22Rv1 (cell line): ENCODE measurements around the gene PCSK6.
"Not testable (repeated sequence)": the region's sequence is repeated elsewhere in the genome, so short reads cannot be mapped to it uniquely, and the experiment has no call there.

Experiments used
- H3K27ac ChIP-seq: fragments of 450-650 bp; 2 replicates; pipeline ENCODE4 v1.5.1; 2017
- ZFX ChIP-seq: fragments of 450-650 bp; IDR thresholded peaks from 2 replicates; pipeline ENCODE4 v1.6.1; 2017; ENCODE audit warnings: antibody characterized with exemption, borderline replicate concordance
- TF ChIP-seq, protein P1 (sequence below): fragments of 450-650 bp; IDR thresholded peaks from 2 replicates; pipeline ENCODE4 v1.5.1; 2017; ENCODE audit warnings: mild to moderate bottlenecking

Gene PCSK6

DNA sequence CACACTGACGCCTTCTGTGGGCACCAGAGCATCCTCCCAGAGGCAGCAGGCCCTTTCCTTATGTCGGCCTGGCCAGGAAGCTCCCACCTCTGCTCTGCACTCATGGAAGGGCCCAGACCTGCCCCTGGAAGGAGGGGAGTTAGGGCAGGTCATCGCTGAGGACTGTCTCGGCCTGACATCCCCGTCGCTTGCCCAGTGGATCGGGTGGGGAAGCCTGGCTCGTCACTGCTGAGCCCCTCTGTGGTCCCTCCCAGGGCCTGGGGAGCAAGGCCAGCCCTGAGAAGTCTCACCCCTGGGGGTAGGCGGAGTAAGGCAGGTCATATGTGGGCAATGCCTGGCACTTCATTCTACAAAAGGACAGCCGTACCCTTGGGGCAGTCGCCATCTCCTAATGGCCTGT lies 131.6 kb downstream of the PCSK6 start:
- TF ChIP-seq, protein P1, sequence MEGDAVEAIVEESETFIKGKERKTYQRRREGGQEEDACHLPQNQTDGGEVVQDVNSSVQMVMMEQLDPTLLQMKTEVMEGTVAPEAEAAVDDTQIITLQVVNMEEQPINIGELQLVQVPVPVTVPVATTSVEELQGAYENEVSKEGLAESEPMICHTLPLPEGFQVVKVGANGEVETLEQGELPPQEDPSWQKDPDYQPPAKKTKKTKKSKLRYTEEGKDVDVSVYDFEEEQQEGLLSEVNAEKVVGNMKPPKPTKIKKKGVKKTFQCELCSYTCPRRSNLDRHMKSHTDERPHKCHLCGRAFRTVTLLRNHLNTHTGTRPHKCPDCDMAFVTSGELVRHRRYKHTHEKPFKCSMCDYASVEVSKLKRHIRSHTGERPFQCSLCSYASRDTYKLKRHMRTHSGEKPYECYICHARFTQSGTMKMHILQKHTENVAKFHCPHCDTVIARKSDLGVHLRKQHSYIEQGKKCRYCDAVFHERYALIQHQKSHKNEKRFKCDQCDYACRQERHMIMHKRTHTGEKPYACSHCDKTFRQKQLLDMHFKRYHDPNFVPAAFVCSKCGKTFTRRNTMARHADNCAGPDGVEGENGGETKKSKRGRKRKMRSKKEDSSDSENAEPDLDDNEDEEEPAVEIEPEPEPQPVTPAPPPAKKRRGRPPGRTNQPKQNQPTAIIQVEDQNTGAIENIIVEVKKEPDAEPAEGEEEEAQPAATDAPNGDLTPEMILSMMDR: no peak
- no peak for TF ChIP-seq ZFX
- no peak overlapping the region for H3K27ac ChIP-seq

DNA sequence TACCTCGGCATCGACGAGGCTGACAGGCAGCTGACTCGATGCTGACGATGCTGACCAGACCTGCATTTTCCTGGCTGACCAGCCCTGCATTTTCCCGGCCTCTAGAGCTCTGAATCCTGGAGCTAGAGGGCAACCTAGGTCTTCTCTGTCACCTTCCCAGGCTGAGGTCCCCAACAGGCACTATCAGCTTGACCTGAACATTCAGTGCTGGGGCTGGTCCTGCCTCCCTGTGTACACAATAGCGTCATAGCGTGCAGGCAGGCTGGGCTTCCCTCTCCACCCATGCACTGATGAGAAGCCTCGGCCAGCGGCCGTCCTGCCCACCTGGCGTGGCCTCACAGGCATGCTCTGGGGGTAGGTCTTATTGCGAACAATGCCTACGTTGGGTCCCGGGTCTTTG lies 132.2 kb downstream of the PCSK6 start:
- H3K27ac ChIP-seq: no peak overlapping the region
- no peak for TF ChIP-seq ZFX
- TF ChIP-seq, protein P1: no peak

DNA sequence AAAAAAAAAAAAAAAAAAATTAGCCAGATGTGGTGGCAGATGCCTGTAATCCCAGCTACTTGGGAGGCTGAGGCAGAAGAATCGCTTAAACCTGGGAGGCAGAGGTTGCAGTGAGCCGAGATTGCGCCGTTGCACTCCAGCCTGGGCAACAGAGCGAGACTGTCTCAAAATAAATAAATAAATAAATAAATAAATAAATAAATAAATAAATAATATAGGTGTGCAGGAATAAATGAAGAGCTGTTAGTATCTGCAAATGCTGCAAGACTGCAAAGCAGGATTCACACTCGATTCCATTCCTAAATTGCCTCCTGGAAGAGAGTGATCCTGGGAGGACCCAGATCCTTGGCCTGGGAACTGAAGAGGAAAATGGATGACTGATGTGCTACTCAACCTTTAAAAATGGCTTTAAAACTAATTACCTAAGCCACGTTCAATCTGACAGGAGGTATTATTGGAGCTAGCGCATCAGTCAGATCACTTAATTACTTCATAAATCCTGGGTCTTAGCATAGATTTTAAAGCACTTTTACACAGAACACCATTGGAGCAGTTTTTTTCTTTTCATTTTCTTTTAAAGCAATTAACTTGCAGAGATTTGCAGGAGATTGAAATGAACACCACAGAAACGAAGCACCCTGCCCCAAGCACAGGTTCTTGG lies 132.9 kb downstream of the PCSK6 start:
- H3K27ac ChIP-seq: not testable (repeated sequence)

DNA sequence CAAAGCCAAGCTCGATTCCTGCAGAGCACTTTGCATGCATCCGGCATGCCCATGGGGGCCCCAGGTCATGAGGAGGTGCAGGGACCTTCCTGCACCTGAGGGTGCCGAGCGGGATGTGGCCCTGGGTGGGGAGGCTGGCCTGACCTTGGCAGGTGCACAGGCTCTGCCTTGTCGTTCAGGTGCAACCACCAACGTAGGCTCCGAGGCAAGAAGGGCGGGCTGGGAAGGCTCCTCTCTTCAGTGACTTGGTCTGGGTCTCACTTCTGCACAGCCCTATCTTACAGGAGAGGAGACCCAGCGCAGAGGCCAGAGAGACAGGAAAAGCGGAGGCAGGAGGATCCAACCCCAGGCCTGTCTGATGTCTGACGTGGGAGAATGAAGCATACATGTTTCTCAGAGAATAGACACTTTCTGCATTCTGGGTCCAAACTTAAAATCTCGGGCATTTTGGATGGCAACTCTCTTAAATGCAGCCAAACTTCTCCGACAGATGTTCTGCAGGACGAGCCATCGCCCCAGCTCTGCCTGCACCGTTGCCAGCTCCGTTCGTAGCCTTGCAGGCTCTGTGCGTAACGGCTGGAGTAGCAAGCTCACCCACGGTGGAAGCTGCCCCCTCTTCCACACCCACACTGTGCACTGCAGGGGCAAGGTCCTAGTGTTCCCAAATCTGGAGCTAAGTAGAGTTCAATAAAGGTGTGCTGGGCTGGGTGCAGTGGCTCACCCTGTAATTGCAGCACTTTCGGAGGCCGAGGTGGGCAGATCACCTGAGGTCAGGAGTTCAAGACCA lies 133.6 kb downstream of the PCSK6 start:
- TF ChIP-seq ZFX: no peak
- TF ChIP-seq, protein P1: no peak

DNA sequence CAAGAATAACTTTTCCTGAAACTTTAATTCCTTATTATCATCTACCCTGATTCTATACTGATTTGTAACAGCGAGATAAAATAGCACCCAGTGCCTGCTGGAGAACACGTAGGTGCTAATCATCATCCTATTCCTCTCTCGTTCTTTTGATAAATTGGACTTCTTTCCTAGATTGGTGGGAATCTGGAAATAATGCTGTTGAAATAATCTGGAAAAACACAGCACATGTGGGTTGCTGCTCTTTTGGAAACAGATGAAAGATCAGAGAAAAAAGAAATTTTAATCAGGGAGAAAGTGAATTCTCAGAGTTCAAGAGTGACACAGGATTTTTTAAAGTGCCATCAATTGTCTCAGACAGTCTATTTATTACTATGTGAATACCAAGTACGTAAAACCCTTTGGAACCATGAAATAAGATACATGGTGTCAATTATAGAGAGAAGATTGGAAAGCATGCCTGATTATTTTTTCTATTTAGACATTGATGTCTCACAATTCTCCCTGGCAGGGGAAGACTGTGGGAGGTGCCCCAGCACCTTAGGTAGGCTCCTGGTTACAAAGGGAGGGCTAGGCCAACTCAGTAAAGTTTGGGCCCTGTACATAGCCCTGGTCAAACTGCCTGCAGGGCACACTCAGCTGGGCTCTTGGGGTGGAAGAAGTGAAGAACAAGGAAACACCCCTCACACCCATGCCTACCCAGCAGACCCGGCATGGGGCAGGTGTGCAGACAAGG lies 134.4 kb downstream of the PCSK6 start:
- no peak overlapping the region for H3K27ac ChIP-seq
- no peak for TF ChIP-seq ZFX
- TF ChIP-seq, protein P1: no peak

More for the DNA sequence above, 133.6 kb downstream of the PCSK6 start:
- H3K27ac ChIP-seq: no peak overlapping the region

DNA sequence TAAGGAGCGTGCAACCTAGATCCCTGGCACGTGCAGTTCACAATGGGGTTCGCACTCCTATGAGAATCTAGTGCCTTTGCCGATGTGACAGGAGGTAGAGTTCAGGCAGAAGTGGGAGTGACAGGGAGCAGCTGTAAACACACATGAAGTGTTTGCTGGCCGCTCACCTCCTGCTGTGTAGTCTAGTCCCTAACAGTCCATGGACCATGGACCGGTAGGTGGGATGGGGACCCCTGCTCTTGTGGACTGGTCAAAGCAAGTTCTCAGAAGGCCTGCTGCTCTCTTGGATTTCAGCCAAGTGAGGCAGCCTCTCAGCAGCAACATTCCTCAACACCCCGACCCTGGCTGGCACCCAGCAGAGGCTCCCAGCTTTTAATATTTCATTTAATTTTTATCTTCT lies 136.3 kb downstream of the PCSK6 start:
- no peak overlapping the region for H3K27ac ChIP-seq
- TF ChIP-seq, protein P1: no peak
- no peak for TF ChIP-seq ZFX

DNA sequence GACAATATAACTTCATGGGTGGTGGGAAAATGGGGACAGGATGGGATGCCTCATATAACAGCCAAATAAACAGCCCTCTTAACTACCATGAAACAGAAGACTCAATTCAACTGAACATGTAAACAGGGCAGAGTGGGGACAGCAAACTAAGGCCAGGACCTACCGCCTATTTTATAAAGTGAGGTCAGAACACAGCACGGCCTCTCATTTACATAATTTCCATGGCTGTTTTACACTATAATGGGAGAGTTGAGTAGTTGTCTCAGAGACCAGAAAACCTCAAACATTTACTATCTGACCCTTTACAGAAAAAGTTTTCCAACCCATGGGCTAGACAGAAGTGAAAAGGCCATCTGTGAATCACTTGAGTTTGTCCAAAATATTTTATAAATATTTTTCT lies 137.8 kb downstream of the PCSK6 start:
- no peak overlapping the region for H3K27ac ChIP-seq
- TF ChIP-seq, protein P1: no peak
- TF ChIP-seq ZFX: no peak
